ENCODE measurements around the gene ANKHD1. TPM values are rescaled to one million over a fixed set of nuclear protein-coding genes. Genes with fewer than 3 reads are reported as not detected.

Gene ANKHD1
- total and polyA plus RNA-seq, 10 donors, result 30.5 to 235 (median 157) TPM

- DNase-seq, result no peak
- no peak for TF ChIP-seq POLR2A (IDR thresholded peaks at IDR 0.05)
- no peak for TF ChIP-seq POLR2AphosphoS5 (IDR thresholded peaks at IDR 0.05)
- no peak for TF ChIP-seq CTCF (IDR thresholded peaks at IDR 0.05 in 8 of 11, conservative IDR thresholded peaks at IDR 0.05 in 3 of 11)
- Histone ChIP-seq H3K36me3 (peaks cover 0 to 15% (median 3%) of the 10 kb centered on the region in 6 donors), H3K4me1 (no peaks in the 10 kb centered on the region), H3K4me3 (no peak overlapping the region), H3K9me3 (no peaks in the 10 kb centered on the region), H3K27ac (no peak overlapping the region), H3K27me3 (replicated peaks in 1 of 7) (no peaks in the 10 kb centered on the region)
- intact Hi-C loops (cut with DNase I; ENCODE audit: low total_unique reads), result no loop called here
- 91 to 94% (median 93%) methylated on average over 1 of the region's 1 CpG for WGBS, 5 donors
Observed at GRCh38 chr5:140391732-140392131, 9.9 kb upstream of the ANKHD1 start.

- no peak overlapping the region for H3K27ac ChIP-seq
- H3K4me3 ChIP-seq, result no peak overlapping the region
- no peaks in the 10 kb centered on the region for H3K27me3 ChIP-seq (replicated peaks in 1 of 7)
- H3K9me3 ChIP-seq, result no peaks in the 10 kb centered on the region
- TF ChIP-seq POLR2A (IDR thresholded peaks at IDR 0.05) (no peak), POLR2AphosphoS5 (IDR thresholded peaks at IDR 0.05) (no peak), CTCF (IDR thresholded peaks at IDR 0.05 in 8 of 11, conservative IDR thresholded peaks at IDR 0.05 in 3 of 11) (no peak)
- peaks cover 0 to 15% (median 3%) of the 10 kb centered on the region in 6 donors for H3K36me3 ChIP-seq
- no peaks in the 10 kb centered on the region for H3K4me1 ChIP-seq
- WGBS, 5 donors, result 93 to 100% (median 98%) methylated on average over 2 of the region's 2 CpGs
- intact Hi-C loops (cut with DNase I; ENCODE audit: low total_unique reads), result no loop called here
- no peak for DNase-seq
Observed at GRCh38 chr5:140393738-140394137, 7.9 kb upstream of the ANKHD1 start.

- peaks cover 0 to 4% (median 0%) of the 10 kb centered on the region in 6 donors for H3K36me3 ChIP-seq
- no peak overlapping the region for H3K4me3 ChIP-seq
- intact Hi-C loops (cut with DNase I; ENCODE audit: low total_unique reads), result no loop called here
- peaks cover 9 to 30% (median 19%) of the 10 kb centered on the region in 6 donors for H3K4me1 ChIP-seq
- H3K27ac ChIP-seq, result no peak overlapping the region
- H3K27me3 ChIP-seq (replicated peaks in 1 of 7), result no peaks in the 10 kb centered on the region
- DNase-seq, result no peak
- TF ChIP-seq CTCF (IDR thresholded peaks at IDR 0.05 in 8 of 11, conservative IDR thresholded peaks at IDR 0.05 in 3 of 11), result no peak
- no peak for TF ChIP-seq POLR2A (IDR thresholded peaks at IDR 0.05)
- TF ChIP-seq POLR2AphosphoS5 (IDR thresholded peaks at IDR 0.05), result no peak
- no peaks in the 10 kb centered on the region for H3K9me3 ChIP-seq
Observed at GRCh38 chr5:140398379-140398811, 3.2 kb upstream of the ANKHD1 start.

GRCh38 chr5:140399979-140400729, 1.5 kb upstream of the ANKHD1 start:
- TF ChIP-seq POLR2AphosphoS5 (IDR thresholded peaks at IDR 0.05), result no peak
- no peak for TF ChIP-seq CTCF (IDR thresholded peaks at IDR 0.05 in 8 of 11, conservative IDR thresholded peaks at IDR 0.05 in 3 of 11)
- no peak for TF ChIP-seq POLR2A (IDR thresholded peaks at IDR 0.05)
- H3K4me3 ChIP-seq, result peak overlapping the region; percentile 86 to 97 (median 94)
- peaks cover 24 to 47% (median 37%) of the 10 kb centered on the region in 6 donors for H3K4me1 ChIP-seq
- no peak for DNase-seq
- H3K36me3 ChIP-seq, result no peaks in the 10 kb centered on the region
- no peaks in the 10 kb centered on the region for H3K9me3 ChIP-seq
- intact Hi-C loops (cut with DNase I; ENCODE audit: low total_unique reads), result no loop called here
- H3K27ac ChIP-seq, result peak overlapping the region; percentile 85 to 100 (median 98)
- no peaks in the 10 kb centered on the region for H3K27me3 ChIP-seq (replicated peaks in 1 of 7)
- 52 to 57% (median 54%) methylated on average over 25 of the region's 25 CpGs for WGBS, 5 donors
